ENCODE results near the gene EML4. TPM values are rescaled to one million over a fixed set of nuclear protein-coding genes. Genes with fewer than 3 reads are reported as not detected.

Gene EML4
- total and polyA plus RNA-seq, 10 of the 15 experiments (the other 5 are each of a cell fraction or from before 2014, with no cell fraction given): 23.1 to 91.3 (median 77.4) TPM

GRCh38 chr2:42190191-42190590 lies 21.0 kb downstream of the EML4 start:
- TF ChIP-seq MEF2A (IDR thresholded peaks at IDR 0.05; ENCODE audit: insufficient read depth, low read depth, low read length) (no peak), BHLHE40 (IDR thresholded peaks at IDR 0.05; ENCODE audit: borderline replicate concordance in 1 of 2, low read depth in 2 of 2, low read length in 1 of 2) (no peak), NFYB (IDR thresholded peaks at IDR 0.05; ENCODE audit: insufficient read depth, low read depth, low read length) (no peak), PRDM15 (CRISPR knock-in tag; IDR thresholded peaks at IDR 0.05) (no peak), SPI1 (IDR thresholded peaks at IDR 0.05; ENCODE audit: borderline replicate concordance, insufficient read depth, low read depth, low read length) (no peak), POLR2A (IDR thresholded peaks at IDR 0.05; ENCODE audit: low read depth, low read length) (no peak), LARP7 (IDR thresholded peaks at IDR 0.05) (no peak), BRCA1 (IDR thresholded peaks at IDR 0.05; ENCODE audit: low read depth, low read length) (no peak), NFIC (IDR thresholded peaks at IDR 0.05; ENCODE audit: low read depth, low read length) (no peak), CBX5 (IDR thresholded peaks at IDR 0.05; ENCODE audit: low read depth) (no peak), MXI1 (IDR thresholded peaks at IDR 0.05; ENCODE audit: low read depth, low read length) (no peak)
- Histone ChIP-seq H3K27ac (ENCODE audit: control insufficient read depth, insufficient read depth) (no peak overlapping the region), H3K79me2 (ENCODE audit: control insufficient read depth, insufficient read depth, low read length) (peaks cover 76% of the 10 kb centered on the region), H4K20me1 (ENCODE audit: control insufficient read depth, insufficient read depth) (no peaks in the 10 kb centered on the region; the same call in 1 of the 2 replicates), H3K27me3 (replicated peaks in 1 of 2; ENCODE audit: control insufficient read depth in 2 of 2, insufficient read depth in 2 of 2, low read length in 1 of 2) (no peaks in the 10 kb centered on the region), H3K4me1 (ENCODE audit: control insufficient read depth, insufficient read depth, low read length) (peaks cover 9% of the 10 kb centered on the region; the same call in 1 of the 2 replicates), H3K9ac (ENCODE audit: control insufficient read depth, insufficient read depth, low read length) (no peak overlapping the region), H3K36me3 (ENCODE audit: control insufficient read depth in 2 of 2, insufficient read depth in 2 of 2, low read length in 1 of 2) (no peaks in the 10 kb centered on the region; a peak in 2 of 4 replicates), H2AFZ (ENCODE audit: control insufficient read depth, low read depth, low read length) (no peak overlapping the region), H3K4me2 (ENCODE audit: control insufficient read depth, insufficient read depth) (no peak overlapping the region), H3K4me3 (no peak overlapping the region), H3K9me3 (replicated peaks; ENCODE audit: control insufficient read depth, insufficient read depth, low read length) (no peaks in the 10 kb centered on the region)
- WGBS (ENCODE audit: insufficient coverage, insufficient replicate concordance, low lambda C conversion rate, missing lambda C conversion rate): 66% methylated on average over 2 of the region's 2 CpGs
- RAD21 ChIA-PET (ENCODE audit: unreplicated experiment): interaction anchor here (1.3 to 2.3 kb wide), 2 partner anchors 16 to 18 kb away, joined by 3 to 11 read pairs; no protein-coding TSS in a partner anchor
- FAIRE-seq (peak; percentile 52), ATAC-seq (no peak), DNase-seq (ENCODE audit: low read depth, low spot score) (no peak)
- SMC1A ChIA-PET (ENCODE audit: uncharacterized antibody, unreplicated experiment): interaction anchor here (0.6 to 2.5 kb wide), 13 partner anchors 9 to 108 kb away, joined by 3 to 10 read pairs (median 5); no protein-coding TSS in a partner anchor
- intact Hi-C loops (cut with micrococcal nuclease; ENCODE audit: unreplicated experiment): no loop called here
- CTCF ChIA-PET: interaction anchor here (0.8 to 2.1 kb wide), 7 partner anchors 11 to 95 kb away, joined by 3 to 12 read pairs (median 6); no protein-coding TSS in a partner anchor
- BruUV-seq (replicated peaks): TSS peak; percentile 11
- POLR2A ChIA-PET: interaction anchor here (0.5 to 1.1 kb wide), 4 partner anchors 11 to 191 kb away, joined by 3 to 6 read pairs (median 3); no protein-coding TSS in a partner anchor
- in situ Hi-C loops (cut with MboI): no loop called here
